ENCODE data around the gene ADIPOR2.

DNA sequence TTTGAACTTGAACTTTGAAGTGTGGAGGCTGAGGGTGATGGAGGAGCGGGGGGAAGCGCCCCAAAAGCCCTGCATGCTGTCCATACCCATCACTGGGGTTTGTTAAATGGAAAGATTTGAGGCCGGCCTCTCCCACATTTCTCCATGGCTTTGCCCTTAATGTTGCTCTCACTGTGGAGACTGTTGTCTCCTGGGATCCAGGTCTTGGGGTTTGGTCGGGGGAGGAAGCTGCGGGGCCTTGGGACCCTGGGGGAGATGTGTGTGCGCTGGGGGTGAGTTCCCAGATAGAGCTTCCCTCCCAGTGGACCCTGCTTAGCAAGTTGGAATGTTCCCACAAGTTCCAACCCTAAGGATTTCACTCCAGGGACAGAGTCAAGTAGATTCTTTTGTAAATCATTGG is 101.5 kb downstream of the ADIPOR2 start:
- TF ChIP-seq, protein P1, sequence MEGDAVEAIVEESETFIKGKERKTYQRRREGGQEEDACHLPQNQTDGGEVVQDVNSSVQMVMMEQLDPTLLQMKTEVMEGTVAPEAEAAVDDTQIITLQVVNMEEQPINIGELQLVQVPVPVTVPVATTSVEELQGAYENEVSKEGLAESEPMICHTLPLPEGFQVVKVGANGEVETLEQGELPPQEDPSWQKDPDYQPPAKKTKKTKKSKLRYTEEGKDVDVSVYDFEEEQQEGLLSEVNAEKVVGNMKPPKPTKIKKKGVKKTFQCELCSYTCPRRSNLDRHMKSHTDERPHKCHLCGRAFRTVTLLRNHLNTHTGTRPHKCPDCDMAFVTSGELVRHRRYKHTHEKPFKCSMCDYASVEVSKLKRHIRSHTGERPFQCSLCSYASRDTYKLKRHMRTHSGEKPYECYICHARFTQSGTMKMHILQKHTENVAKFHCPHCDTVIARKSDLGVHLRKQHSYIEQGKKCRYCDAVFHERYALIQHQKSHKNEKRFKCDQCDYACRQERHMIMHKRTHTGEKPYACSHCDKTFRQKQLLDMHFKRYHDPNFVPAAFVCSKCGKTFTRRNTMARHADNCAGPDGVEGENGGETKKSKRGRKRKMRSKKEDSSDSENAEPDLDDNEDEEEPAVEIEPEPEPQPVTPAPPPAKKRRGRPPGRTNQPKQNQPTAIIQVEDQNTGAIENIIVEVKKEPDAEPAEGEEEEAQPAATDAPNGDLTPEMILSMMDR (conservative IDR thresholded peaks at IDR 0.05; ENCODE audit: low read depth, low read length): no peak
- no peak for TF ChIP-seq POLR2A (IDR thresholded peaks at IDR 0.05; ENCODE audit: low read depth, low read length)
- no peak for TF ChIP-seq RFX5 (IDR thresholded peaks at IDR 0.05; ENCODE audit: low read depth, low read length)
